ENCODE results near the gene MAP4K1.
A peak's percentile ranks its signal among the peaks of the same experiment; 100 is the strongest.
"Not testable (repeated sequence)": the region's sequence is repeated elsewhere in the genome, so short reads cannot be mapped to it uniquely, and the experiment has no call there.

MAP4K1 gene

DNA sequence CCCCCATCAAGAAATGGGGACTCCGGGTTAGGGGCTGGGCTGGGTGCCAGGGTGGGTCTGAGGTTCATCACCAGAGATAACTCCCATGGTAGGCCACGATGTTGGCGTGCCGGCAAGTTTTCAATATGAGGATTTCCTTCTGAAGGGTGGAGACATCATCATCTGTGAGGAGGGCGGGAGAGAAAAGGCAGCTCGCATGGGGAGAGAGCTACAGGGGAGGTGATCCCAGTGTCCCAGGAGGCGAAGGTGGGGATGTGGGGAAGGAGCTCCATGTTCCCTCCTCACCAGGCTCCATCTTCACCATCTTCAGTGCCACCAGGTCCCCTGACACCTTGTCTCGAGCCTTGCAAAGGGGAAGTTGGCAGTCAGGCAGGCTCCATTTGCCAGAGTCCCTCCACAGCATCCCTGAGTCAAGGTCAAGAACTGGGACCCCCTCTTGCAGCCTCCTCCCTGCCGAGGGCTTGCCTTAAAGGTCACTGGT lies 430 bp downstream of the MAP4K1 start:
- H3K36me3 Mint-ChIP-seq (ENCODE audit: low read depth): peaks cover 11% of the 10 kb centered on the region
- DNase-seq: no peak
- peaks cover 7% of the 10 kb centered on the region for H3K27me3 Mint-ChIP-seq (ENCODE audit: low read depth, poor library complexity)
- no peak overlapping the region for H3K27ac Mint-ChIP-seq
- no peak for TF ChIP-seq CTCF (IDR thresholded peaks at IDR 0.05)
- peaks cover 47% of the 10 kb centered on the region for H3K4me1 Mint-ChIP-seq
- H3K4me3 Mint-ChIP-seq: peak overlapping the region; percentile 66
- H3K9me3 Mint-ChIP-seq: no peaks in the 10 kb centered on the region

- H3K9me3 Mint-ChIP-seq: no peaks in the 10 kb centered on the region
- H3K4me3 Mint-ChIP-seq: no peak overlapping the region
- no peak for DNase-seq
- no peak for TF ChIP-seq CTCF (IDR thresholded peaks at IDR 0.05)
- H3K4me1 Mint-ChIP-seq: peaks cover 47% of the 10 kb centered on the region
- peaks cover under 1% of the 10 kb centered on the region for H3K36me3 Mint-ChIP-seq (ENCODE audit: low read depth)
- H3K27ac Mint-ChIP-seq: no peak overlapping the region
- peaks cover 4% of the 10 kb centered on the region for H3K27me3 Mint-ChIP-seq (ENCODE audit: low read depth, poor library complexity)
Measured at GRCh38 chr19:38616265-38616664, 1.5 kb downstream of the MAP4K1 start.

DNA sequence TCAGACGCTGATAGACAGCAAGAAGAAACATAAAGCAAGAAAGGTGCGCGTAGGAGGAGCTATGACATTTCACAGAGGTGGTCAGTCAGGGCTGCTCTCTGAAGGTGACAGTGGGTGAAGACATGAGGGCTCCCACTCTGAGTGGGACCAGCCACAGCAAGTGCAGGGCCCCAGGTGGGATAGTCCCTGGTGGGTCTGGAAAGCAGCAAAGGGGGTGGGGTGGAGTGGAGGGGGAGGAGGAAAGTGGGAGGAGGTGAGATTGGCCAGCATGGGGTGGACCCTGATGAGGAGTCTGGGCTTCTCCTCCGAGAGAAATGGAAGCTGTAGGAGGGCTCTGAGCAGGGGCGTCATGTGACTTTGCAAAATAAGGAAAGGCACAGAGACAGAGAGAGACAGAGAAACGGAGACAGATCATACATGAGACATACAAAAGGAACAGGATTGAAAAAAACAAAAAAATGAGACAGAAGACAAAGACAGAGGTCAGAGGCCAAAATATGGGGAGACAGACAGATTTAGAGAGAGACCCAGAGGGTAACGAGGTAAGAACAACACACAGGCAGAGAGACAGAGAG lies 2.7 kb downstream of the MAP4K1 start:
- no peak for TF ChIP-seq CTCF (IDR thresholded peaks at IDR 0.05)
- Mint-ChIP-seq H3K27me3 (ENCODE audit: low read depth, poor library complexity) (peaks cover 7% of the 10 kb centered on the region), H3K4me3 (no peak overlapping the region), H3K36me3 (ENCODE audit: low read depth) (no peaks in the 10 kb centered on the region), H3K4me1 (peaks cover 44% of the 10 kb centered on the region), H3K27ac (peak overlapping the region; percentile 50), H3K9me3 (no peaks in the 10 kb centered on the region)
- DNase-seq: no peak

- Mint-ChIP-seq H3K9me3 (no peaks in the 10 kb centered on the region), H3K4me3 (no peak overlapping the region), H3K27ac (no peak overlapping the region), H3K4me1 (peaks cover 36% of the 10 kb centered on the region), H3K27me3 (ENCODE audit: low read depth, poor library complexity) (peaks cover 10% of the 10 kb centered on the region), H3K36me3 (ENCODE audit: low read depth) (no peaks in the 10 kb centered on the region)
- no peak for TF ChIP-seq CTCF (IDR thresholded peaks at IDR 0.05)
- DNase-seq: no peak
Measured at GRCh38 chr19:38614289-38614688, 3.5 kb downstream of the MAP4K1 start.

GRCh38 chr19:38606131-38606530 lies 11.6 kb downstream of the MAP4K1 start:
- TF ChIP-seq CTCF (IDR thresholded peaks at IDR 0.05): no peak
- H3K4me3 Mint-ChIP-seq: no peak overlapping the region
- H3K27me3 Mint-ChIP-seq (ENCODE audit: low read depth, poor library complexity): peaks cover 20% of the 10 kb centered on the region
- no peak for DNase-seq
- H3K27ac Mint-ChIP-seq: no peak overlapping the region
- no peaks in the 10 kb centered on the region for H3K36me3 Mint-ChIP-seq (ENCODE audit: low read depth)
- no peaks in the 10 kb centered on the region for H3K4me1 Mint-ChIP-seq
- H3K9me3 Mint-ChIP-seq: no peaks in the 10 kb centered on the region

DNA sequence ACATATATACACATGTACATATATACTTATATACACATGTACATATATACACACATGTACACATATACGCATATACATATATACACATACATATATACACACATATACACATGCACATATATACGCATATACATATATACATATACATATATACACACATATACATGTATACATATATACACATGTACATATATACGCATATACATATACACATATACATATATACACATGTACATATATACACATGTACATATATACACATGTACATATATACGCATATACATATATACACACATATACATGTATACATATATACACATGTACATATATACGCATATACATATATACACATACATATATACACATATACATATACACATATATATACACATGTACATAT lies 14.9 kb downstream of the MAP4K1 start:
- H3K36me3 Mint-ChIP-seq (ENCODE audit: low read depth); DNase-seq; H3K4me1 Mint-ChIP-seq; H3K27ac Mint-ChIP-seq; H3K9me3 Mint-ChIP-seq; H3K4me3 Mint-ChIP-seq: not testable (repeated sequence)
- H3K27me3 Mint-ChIP-seq (ENCODE audit: low read depth, poor library complexity): peaks cover 18% of the 10 kb centered on the region
